A172 (cell line): ENCODE measurements around the gene PLAGL2. TPM values are rescaled to one million over a fixed set of nuclear protein-coding genes. Genes with fewer than 3 reads are reported as not detected.

Source experiments
- DNase-seq: peaks from one replicate; pipeline ENCODE4 v3.0.0-alpha.2; 2015; ENCODE audit warnings: low spot score
- total RNA-seq: library from RNA; depleted of rRNA; stranded (reverse); fragments of >200 nt; shearing (Covaris generic); gene quantifications from 2 replicates; pipeline ENCODE4 v1.2.3, GENCODE V29; 2014; rRNA removed

PLAGL2 gene
- total RNA-seq, 1 experiment from 2014 or later: 3.7 TPM

DNA sequence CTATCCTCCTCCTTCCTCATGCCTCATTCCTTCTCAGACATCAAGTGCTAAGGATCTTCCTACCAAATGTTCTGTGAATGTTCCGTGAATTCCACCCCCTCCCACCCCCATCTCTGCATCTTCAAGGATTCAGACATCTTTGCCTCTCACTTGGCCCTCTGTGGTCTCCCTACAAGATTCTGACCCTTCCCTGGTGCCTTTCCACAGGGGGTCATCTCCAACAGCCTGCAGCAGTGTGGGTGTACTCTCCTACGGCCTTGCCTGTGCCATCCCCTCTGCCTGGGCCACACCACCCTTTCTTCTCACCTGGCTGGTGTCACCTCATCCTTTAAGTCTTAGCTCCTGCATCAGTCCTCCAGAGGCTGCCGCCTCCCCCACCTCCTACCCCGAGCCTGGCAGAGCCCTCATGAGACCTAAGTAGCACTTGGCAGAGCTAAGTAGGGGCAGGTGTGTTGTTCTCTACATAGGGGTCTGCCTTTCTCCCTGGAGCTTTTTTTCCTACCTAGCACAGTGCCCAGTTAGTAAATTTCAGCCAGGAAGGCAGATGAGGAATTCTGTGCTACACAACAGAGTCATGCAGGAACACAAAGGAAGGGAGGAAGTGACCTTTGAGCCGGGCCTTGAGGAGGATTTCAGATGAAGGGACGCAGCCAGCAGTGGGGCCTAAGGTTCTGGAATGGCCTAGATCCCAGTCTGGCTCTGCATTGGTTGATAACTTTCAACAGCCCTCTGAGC, 55.0 kb downstream of the PLAGL2 start:
- DNase-seq: no peak

DNA sequence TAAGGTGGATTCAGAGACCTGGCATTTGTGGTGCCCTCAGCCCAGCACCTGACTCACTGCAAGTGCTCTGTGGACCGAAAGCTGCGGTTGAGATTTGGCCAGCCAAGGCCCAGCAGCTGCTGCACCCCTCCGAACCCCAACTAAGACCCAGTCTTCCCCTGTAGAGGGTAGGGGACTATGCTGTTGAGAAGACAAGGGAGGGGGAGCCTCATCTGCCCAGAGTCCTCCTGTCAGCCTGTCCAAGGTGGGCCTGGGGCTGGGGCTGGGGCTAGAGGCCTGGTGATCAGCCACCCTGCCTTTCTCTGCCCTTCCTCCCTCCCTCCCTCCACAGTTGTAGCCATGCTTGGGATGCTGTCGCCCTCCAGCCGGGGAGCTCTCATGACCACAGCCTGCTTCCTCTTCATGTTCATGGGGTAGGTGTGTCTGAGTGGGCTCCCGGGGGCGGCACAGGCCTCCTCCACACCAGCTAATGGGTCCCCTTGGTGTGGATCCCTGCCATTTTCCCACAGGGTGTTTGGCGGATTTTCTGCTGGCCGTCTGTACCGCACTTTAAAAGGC, 57.2 kb downstream of the PLAGL2 start:
- DNase-seq: no peak

GRCh38 chr20:32149566-32150170, 57.9 kb downstream of the PLAGL2 start:
- no peak for DNase-seq

GRCh38 chr20:32144898-32145662, 62.5 kb downstream of the PLAGL2 start:
- no peak for DNase-seq

GRCh38 chr20:32142991-32143390, 64.6 kb downstream of the PLAGL2 start:
- DNase-seq: no peak

Other genes starting within 250 kb of the PLAGL2 start
- not detected in 2 replicates for gene XKR7, start 239.6 kb downstream of the PLAGL2 start, total RNA-seq
- gene CCM2L, start 197.3 kb downstream of the PLAGL2 start, total RNA-seq: not detected in 2 replicates
- gene HCK, start 155.5 kb downstream of the PLAGL2 start, total RNA-seq: not detected in 2 replicates
- 38.5 and 39.2 TPM in 2 replicates for gene TM9SF4, start 98.0 kb downstream of the PLAGL2 start, total RNA-seq
- 59.5 and 60.8 TPM in 2 replicates for gene POFUT1, start 137 bp upstream of the PLAGL2 start, total RNA-seq
- gene KIF3B, start 69.9 kb upstream of the PLAGL2 start, total RNA-seq: 33.8 and 42.7 TPM in 2 replicates
- gene ASXL1, start 150.6 kb upstream of the PLAGL2 start, total RNA-seq: 49.2 and 49.7 TPM in 2 replicates